ENCODE results near the gene TMEM17. TPM values are rescaled to one million over a fixed set of nuclear protein-coding genes. Genes with fewer than 3 reads are reported as not detected.

Gene TMEM17
- total RNA-seq, 1 experiment from 2014 or later: 4.1 TPM

- intact Hi-C loops (cut with micrococcal nuclease; ENCODE audit: unreplicated experiment): no loop called here
- Histone ChIP-seq H3K9me3 (ENCODE audit: control insufficient read depth, insufficient read depth, low read depth, low read length) (no peaks in the 10 kb centered on the region), H3K36me3 (ENCODE audit: control insufficient read depth, insufficient read depth, low read length) (no peaks in the 10 kb centered on the region), H3K4me3 (ENCODE audit: low read depth in 2 of 2, low read length in 2 of 2) (no peak overlapping the region), H3K27me3 (ENCODE audit: control insufficient read depth, insufficient read depth, low read length) (no peaks in the 10 kb centered on the region), H3K27ac (ENCODE audit: low read length) (no peak overlapping the region), H3K4me1 (ENCODE audit: control insufficient read depth, insufficient read depth, low read length) (no peaks in the 10 kb centered on the region)
- no peak for DNase-seq (ENCODE audit: low read depth, low spot score)
- no peak for TF ChIP-seq TCF7L2 (IDR thresholded peaks at IDR 0.05; ENCODE audit: low read depth, low read length)
- no peak for TF ChIP-seq SIN3A (IDR thresholded peaks at IDR 0.05; ENCODE audit: borderline replicate concordance, insufficient read depth, low read depth, low read length)
- no peak for TF ChIP-seq POLR2AphosphoS5 (IDR thresholded peaks at IDR 0.05; ENCODE audit: low read depth, low read length)
- TF ChIP-seq, protein P1, sequence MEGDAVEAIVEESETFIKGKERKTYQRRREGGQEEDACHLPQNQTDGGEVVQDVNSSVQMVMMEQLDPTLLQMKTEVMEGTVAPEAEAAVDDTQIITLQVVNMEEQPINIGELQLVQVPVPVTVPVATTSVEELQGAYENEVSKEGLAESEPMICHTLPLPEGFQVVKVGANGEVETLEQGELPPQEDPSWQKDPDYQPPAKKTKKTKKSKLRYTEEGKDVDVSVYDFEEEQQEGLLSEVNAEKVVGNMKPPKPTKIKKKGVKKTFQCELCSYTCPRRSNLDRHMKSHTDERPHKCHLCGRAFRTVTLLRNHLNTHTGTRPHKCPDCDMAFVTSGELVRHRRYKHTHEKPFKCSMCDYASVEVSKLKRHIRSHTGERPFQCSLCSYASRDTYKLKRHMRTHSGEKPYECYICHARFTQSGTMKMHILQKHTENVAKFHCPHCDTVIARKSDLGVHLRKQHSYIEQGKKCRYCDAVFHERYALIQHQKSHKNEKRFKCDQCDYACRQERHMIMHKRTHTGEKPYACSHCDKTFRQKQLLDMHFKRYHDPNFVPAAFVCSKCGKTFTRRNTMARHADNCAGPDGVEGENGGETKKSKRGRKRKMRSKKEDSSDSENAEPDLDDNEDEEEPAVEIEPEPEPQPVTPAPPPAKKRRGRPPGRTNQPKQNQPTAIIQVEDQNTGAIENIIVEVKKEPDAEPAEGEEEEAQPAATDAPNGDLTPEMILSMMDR (IDR thresholded peaks at IDR 0.05): no peak
- TF ChIP-seq, protein P2, sequence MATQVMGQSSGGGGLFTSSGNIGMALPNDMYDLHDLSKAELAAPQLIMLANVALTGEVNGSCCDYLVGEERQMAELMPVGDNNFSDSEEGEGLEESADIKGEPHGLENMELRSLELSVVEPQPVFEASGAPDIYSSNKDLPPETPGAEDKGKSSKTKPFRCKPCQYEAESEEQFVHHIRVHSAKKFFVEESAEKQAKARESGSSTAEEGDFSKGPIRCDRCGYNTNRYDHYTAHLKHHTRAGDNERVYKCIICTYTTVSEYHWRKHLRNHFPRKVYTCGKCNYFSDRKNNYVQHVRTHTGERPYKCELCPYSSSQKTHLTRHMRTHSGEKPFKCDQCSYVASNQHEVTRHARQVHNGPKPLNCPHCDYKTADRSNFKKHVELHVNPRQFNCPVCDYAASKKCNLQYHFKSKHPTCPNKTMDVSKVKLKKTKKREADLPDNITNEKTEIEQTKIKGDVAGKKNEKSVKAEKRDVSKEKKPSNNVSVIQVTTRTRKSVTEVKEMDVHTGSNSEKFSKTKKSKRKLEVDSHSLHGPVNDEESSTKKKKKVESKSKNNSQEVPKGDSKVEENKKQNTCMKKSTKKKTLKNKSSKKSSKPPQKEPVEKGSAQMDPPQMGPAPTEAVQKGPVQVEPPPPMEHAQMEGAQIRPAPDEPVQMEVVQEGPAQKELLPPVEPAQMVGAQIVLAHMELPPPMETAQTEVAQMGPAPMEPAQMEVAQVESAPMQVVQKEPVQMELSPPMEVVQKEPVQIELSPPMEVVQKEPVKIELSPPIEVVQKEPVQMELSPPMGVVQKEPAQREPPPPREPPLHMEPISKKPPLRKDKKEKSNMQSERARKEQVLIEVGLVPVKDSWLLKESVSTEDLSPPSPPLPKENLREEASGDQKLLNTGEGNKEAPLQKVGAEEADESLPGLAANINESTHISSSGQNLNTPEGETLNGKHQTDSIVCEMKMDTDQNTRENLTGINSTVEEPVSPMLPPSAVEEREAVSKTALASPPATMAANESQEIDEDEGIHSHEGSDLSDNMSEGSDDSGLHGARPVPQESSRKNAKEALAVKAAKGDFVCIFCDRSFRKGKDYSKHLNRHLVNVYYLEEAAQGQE (IDR thresholded peaks at IDR 0.05; ENCODE audit: insufficient read depth in 1 of 2, low read depth in 2 of 2, low read length in 1 of 2): no peak
- BruUV-seq (replicated peaks): no TSS peak
- CTCF ChIA-PET: no interaction called here
- in situ Hi-C loops (cut with HindIII; ENCODE audit: low pct_unique_long_range_greater_than_20kb, low sequenced_read_pairs): no loop called here
- POLR2A ChIA-PET: no interaction called here
- no peak for ATAC-seq
These were observed 39.3 kb upstream of the TMEM17 start for GRCh38 chr2:62545261-62545660.

- Histone ChIP-seq H3K4me3 (ENCODE audit: low read depth in 2 of 2, low read length in 2 of 2) (no peak overlapping the region), H3K9me3 (ENCODE audit: control insufficient read depth, insufficient read depth, low read depth, low read length) (no peaks in the 10 kb centered on the region), H3K4me1 (ENCODE audit: control insufficient read depth, insufficient read depth, low read length) (no peaks in the 10 kb centered on the region), H3K27me3 (ENCODE audit: control insufficient read depth, insufficient read depth, low read length) (no peaks in the 10 kb centered on the region), H3K36me3 (ENCODE audit: control insufficient read depth, insufficient read depth, low read length) (no peaks in the 10 kb centered on the region), H3K27ac (ENCODE audit: low read length) (no peak overlapping the region)
- DNase-seq (ENCODE audit: low read depth, low spot score): no peak
- TF ChIP-seq, protein P1 (IDR thresholded peaks at IDR 0.05): no peak
- TF ChIP-seq SIN3A (IDR thresholded peaks at IDR 0.05; ENCODE audit: borderline replicate concordance, insufficient read depth, low read depth, low read length): no peak
- TF ChIP-seq, protein P2 (IDR thresholded peaks at IDR 0.05; ENCODE audit: insufficient read depth in 1 of 2, low read depth in 2 of 2, low read length in 1 of 2): no peak
- no peak for TF ChIP-seq POLR2AphosphoS5 (IDR thresholded peaks at IDR 0.05; ENCODE audit: low read depth, low read length)
- no peak for TF ChIP-seq TCF7L2 (IDR thresholded peaks at IDR 0.05; ENCODE audit: low read depth, low read length)
- CTCF ChIA-PET: no interaction called here
- no TSS peak for BruUV-seq (replicated peaks)
- in situ Hi-C loops (cut with HindIII; ENCODE audit: low pct_unique_long_range_greater_than_20kb, low sequenced_read_pairs): no loop called here
- no peak for ATAC-seq
- intact Hi-C loops (cut with micrococcal nuclease; ENCODE audit: unreplicated experiment): no loop called here
- POLR2A ChIA-PET: no interaction called here
These were observed 34.6 kb upstream of the TMEM17 start for GRCh38 chr2:62540408-62541168.

Data from Panc1 (cell line).